B cell (primary cell): ENCODE results near the gene DCDC1. TPM values are rescaled to one million over a fixed set of nuclear protein-coding genes. Genes with fewer than 3 reads are reported as not detected.

Experiments
- ATAC-seq: fragments of 200-7000 bp; cut with Tn5 transposase; one replicate; pipeline ENCODE4 v1.10.0; 2021; ENCODE audit warnings: low read depth, mild to moderate bottlenecking, moderate number of reproducible peaks, moderate library complexity
- CTCF ChIA-PET: fragments of 350-600 bp; sonication (Branson Sonifier 250); formaldehyde crosslinking; loops from one replicate; lab custom pipeline; 2021; ENCODE audit warnings: antibody characterized with exemption, inconsistent platforms; lab: Charles Lee
- POLR2A ChIA-PET: fragments of 350-600 bp; sonication (Branson Sonifier 250); formaldehyde crosslinking; loops from one replicate; lab custom pipeline; 2021; ENCODE audit warnings: antibody characterized with exemption; lab: Charles Lee
- DNase-seq: peaks from one replicate; pipeline ENCODE4 v3.0.0; 2013
- H2AFZ ChIP-seq: 2 replicates; pipeline ENCODE4 v1.6.1; 2012; ENCODE audit warnings: mild to moderate bottlenecking, low read depth, low read length; ENCODE audit not compliant: insufficient read depth, poor library complexity, severe bottlenecking
- H3K27ac ChIP-seq, 2 donors: 1 replicate in 1 of 2; 2 replicates in 1 of 2; pipeline ENCODE4 v1.5.1; 2012 to 2013; ENCODE audit warnings: low read length in 2 of 2, mild to moderate bottlenecking in 2 of 2, moderate library complexity in 1 of 2
- H3K27me3 ChIP-seq, 4 experiments: fragments of 200-600 bp in 1 of 4; sonication (generic) in 1 of 4; replicated peaks in 1 of 4; 1 replicate in 2 of 4; 2 replicates in 2 of 4; pipeline versions ENCODE4 v1.6.1 to v1.7.0; 2013 to 2016; ENCODE audit warnings: low read length in 3 of 4, mild to moderate bottlenecking in 2 of 4, mixed read lengths in 1 of 4, moderate library complexity in 1 of 4; ENCODE audit not compliant: insufficient read depth in 4 of 4, control insufficient read depth in 3 of 4; ENCODE audit errors: control extremely low read depth in 1 of 4
- H3K36me3 ChIP-seq, 2 experiments: replicated peaks in 1 of 2; 1 replicate in 1 of 2; 2 replicates in 1 of 2; pipeline versions ENCODE4 v1.6.1 to v1.7.1; 2013; ENCODE audit warnings: low read length in 1 of 2; ENCODE audit not compliant: insufficient read depth in 2 of 2, control insufficient read depth in 1 of 2; ENCODE audit errors: control extremely low read depth in 1 of 2, extremely low read depth in 1 of 2
- H3K4me1 ChIP-seq, 2 donors: fragments of 200-600 bp in 1 of 2; sonication (generic) in 1 of 2; 1 replicate in 1 of 2; 2 replicates in 1 of 2; pipeline versions ENCODE4 v1.5.1 to v1.6.1; 2013 to 2017; ENCODE audit warnings: low read length in 2 of 2; ENCODE audit not compliant: control insufficient read depth in 2 of 2, insufficient read depth in 2 of 2
- H3K4me2 ChIP-seq: replicated peaks from 2 replicates; pipeline ENCODE3; 2012; ENCODE audit warnings: mild to moderate bottlenecking, low read depth, low read length; ENCODE audit not compliant: poor library complexity, severe bottlenecking
- H3K4me3 ChIP-seq, 5 experiments: fragments of 200-600 bp in 1 of 5; sonication (generic) in 1 of 5; 1 replicate in 3 of 5; 2 replicates in 2 of 5; pipeline versions ENCODE4 v1.5.1 to v1.7.0; 2011 to 2016; ENCODE audit warnings: low read length in 4 of 5, mild to moderate bottlenecking in 4 of 5, low read depth in 2 of 5, control low read depth in 1 of 5, moderate library complexity in 1 of 5; ENCODE audit not compliant: insufficient read depth in 1 of 5; ENCODE audit errors: control extremely low read depth in 1 of 5, extremely low read depth in 1 of 5
- H3K79me2 ChIP-seq: fragments of 200-600 bp; sonication (generic); one replicate; pipeline ENCODE4 v1.6.0; 2016; ENCODE audit warnings: low read length; ENCODE audit not compliant: control insufficient read depth, insufficient read depth
- H3K9ac ChIP-seq: fragments of 200-600 bp; sonication (generic); 2 replicates; pipeline ENCODE4 v1.6.1; 2017; ENCODE audit warnings: mild to moderate bottlenecking, low read length, moderate library complexity
- H3K9me3 ChIP-seq, 3 donors: one replicate each; pipeline versions ENCODE4 v1.6.1 to v1.7.1; 2013; ENCODE audit warnings: low read length in 2 of 3; ENCODE audit not compliant: control insufficient read depth in 2 of 3, insufficient read depth in 1 of 3; ENCODE audit errors: control extremely low read depth in 1 of 3
- H4K20me1 ChIP-seq: 2 replicates; pipeline ENCODE4 v1.6.0; 2012; ENCODE audit warnings: mild to moderate bottlenecking, low read length; ENCODE audit not compliant: insufficient read depth, control insufficient read depth, poor library complexity, severe bottlenecking
- H3K27ac Mint-ChIP-seq: one replicate; pipeline ENCODE4 v1.8.0; 2021; ENCODE audit warnings: mixed read lengths
- H3K27me3 Mint-ChIP-seq: one replicate; pipeline ENCODE4 v1.8.0; 2021; ENCODE audit warnings: mixed read lengths
- H3K4me1 Mint-ChIP-seq: one replicate; pipeline ENCODE4 v1.8.0; 2021; ENCODE audit warnings: mixed read lengths
- H3K4me3 Mint-ChIP-seq: one replicate; pipeline ENCODE4 v1.8.0; 2021; ENCODE audit warnings: mixed read lengths
- H3K9me3 Mint-ChIP-seq: one replicate; pipeline ENCODE4 v1.8.0; 2022; ENCODE audit warnings: mixed read lengths; ENCODE audit not compliant: insufficient read depth
- CTCF ChIP-seq: fragments of 200-600 bp; IDR thresholded peaks from one replicate; pipeline ENCODE4 v1.8.0; 2022; ENCODE audit warnings: antibody characterized with exemption, mild to moderate bottlenecking
- EZH2 ChIP-seq: IDR thresholded peaks from 2 replicates; pipeline ENCODE4 v1.6.1; 2012; ENCODE audit warnings: borderline replicate concordance, low read depth, mild to moderate bottlenecking, moderate library complexity, low read length; ENCODE audit not compliant: insufficient read depth, poor library complexity, severe bottlenecking
- WGBS: methylation state at CpG from one replicate; pipeline ENCODE4 v1.1.5; 2013; ENCODE audit warnings: missing lambda C conversion rate; ENCODE audit not compliant: insufficient coverage; 5-methylcytosine and 5-hydroxymethylcytosine counted together
- intact Hi-C: fragments of 100-400 bp; cut with micrococcal nuclease; formaldehyde crosslinking; loops from one replicate; pipeline ENCODE4 v1.10.0; 2022
- polyA plus RNA-seq: library from polyadenylated mRNA; depleted of rRNA; stranded (reverse); fragments of >200 nt; gene quantifications from 2 replicates; pipeline ENCODE4 v1.2.3, GENCODE V29; 2012
- total RNA-seq, 2 donors: library from RNA; stranded (reverse); fragments of 120-200 nt in 1 of 2; gene quantifications; 1 replicate in 1 of 2; 2 replicates in 1 of 2; pipeline versions ENCODE4 v1.2.3 to v1.2.4, GENCODE V29; 2013 to 2022

DCDC1 gene
- total and polyA plus RNA-seq, 2 donors (not counting 1 experiment from before 2014, with no cell fraction given) = not detected

GRCh38 chr11:30852091-30852490 lies 517.4 kb downstream of the DCDC1 start:
- H3K27ac Mint-ChIP-seq = no peak overlapping the region
- Histone ChIP-seq H3K9me3 (peaks cover 0 to 2% (median 1%) of the 10 kb centered on the region in 3 donors), H3K9ac (no peak overlapping the region), H3K4me3 (no peak overlapping the region), H2AFZ (no peak overlapping the region), H3K4me1 (no peaks in the 10 kb centered on the region), H3K27ac (no peak overlapping the region), H3K36me3 (no peaks in the 10 kb centered on the region), H3K27me3 (no peaks in the 10 kb centered on the region), H3K4me2 (no peak overlapping the region), H3K79me2 (no peaks in the 10 kb centered on the region), H4K20me1 (no peaks in the 10 kb centered on the region)
- ATAC-seq (no peak), DNase-seq (no peak)
- no peaks in the 10 kb centered on the region for H3K27me3 Mint-ChIP-seq
- no peak for TF ChIP-seq CTCF
- TF ChIP-seq EZH2 = no peak
- WGBS = no CpG with 5 or more reads among the region's 1 CpG
- H3K9me3 Mint-ChIP-seq = peaks cover 4% of the 10 kb centered on the region
- ChIA-PET POLR2A (no interaction called here), CTCF (no interaction called here)
- H3K4me1 Mint-ChIP-seq = no peaks in the 10 kb centered on the region
- H3K4me3 Mint-ChIP-seq = no peak overlapping the region
- intact Hi-C loops = no loop called here

- no peaks in the 10 kb centered on the region for H3K79me2 ChIP-seq
- no peak for ATAC-seq
- ChIA-PET POLR2A (no interaction called here), CTCF (no interaction called here)
- H3K4me1 ChIP-seq = no peaks in the 10 kb centered on the region
- H3K36me3 ChIP-seq = no peaks in the 10 kb centered on the region
- H3K4me2 ChIP-seq = no peak overlapping the region
- no peaks in the 10 kb centered on the region for H3K27me3 ChIP-seq
- H3K9ac ChIP-seq = no peak overlapping the region
- H3K4me3 ChIP-seq = no peak overlapping the region
- no peaks in the 10 kb centered on the region for H3K27me3 Mint-ChIP-seq
- no peak for DNase-seq
- WGBS = no CpG with 5 or more reads among the region's 1 CpG
- H3K4me1 Mint-ChIP-seq = no peaks in the 10 kb centered on the region
- intact Hi-C loops = no loop called here
- no peak overlapping the region for H2AFZ ChIP-seq
- peaks cover 3% of the 10 kb centered on the region for H3K9me3 Mint-ChIP-seq
- H4K20me1 ChIP-seq = no peaks in the 10 kb centered on the region
- peaks cover 0 to 1% (median 0%) of the 10 kb centered on the region in 3 donors for H3K9me3 ChIP-seq
- H3K4me3 Mint-ChIP-seq = no peak overlapping the region
- no peak overlapping the region for H3K27ac Mint-ChIP-seq
- no peak overlapping the region for H3K27ac ChIP-seq
- no peak for TF ChIP-seq CTCF
- TF ChIP-seq EZH2 = no peak
Observed at GRCh38 chr11:30837252-30837651, 532.3 kb downstream of the DCDC1 start.
